ENCODE results near the gene TAF7L.

TAF7L gene

DNA sequence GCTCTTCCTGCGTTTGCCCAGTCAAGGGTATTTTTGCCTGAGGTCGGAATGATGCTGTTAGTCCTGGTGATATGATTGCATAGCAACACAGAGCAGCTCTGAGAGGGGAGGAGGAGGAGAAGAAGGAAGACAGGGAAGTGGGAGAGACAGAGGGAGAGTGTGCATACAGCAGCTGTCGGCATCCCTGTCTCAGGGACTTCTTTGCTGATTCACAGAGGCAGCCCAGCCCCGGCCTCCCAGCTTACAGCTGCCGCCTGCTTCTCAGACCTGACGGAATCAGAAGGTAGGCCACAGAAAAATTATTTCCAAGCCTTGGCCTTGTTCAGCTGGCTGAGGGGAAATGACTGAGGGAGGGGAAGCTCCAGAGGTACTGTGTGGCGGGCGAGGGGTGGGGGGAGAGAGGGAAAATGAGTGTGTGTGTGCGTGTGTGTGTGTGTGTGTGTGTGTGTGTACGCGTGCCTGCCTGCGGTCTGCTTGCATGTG is 71.2 kb downstream of the TAF7L start:
- DNase-seq = no peak

DNA sequence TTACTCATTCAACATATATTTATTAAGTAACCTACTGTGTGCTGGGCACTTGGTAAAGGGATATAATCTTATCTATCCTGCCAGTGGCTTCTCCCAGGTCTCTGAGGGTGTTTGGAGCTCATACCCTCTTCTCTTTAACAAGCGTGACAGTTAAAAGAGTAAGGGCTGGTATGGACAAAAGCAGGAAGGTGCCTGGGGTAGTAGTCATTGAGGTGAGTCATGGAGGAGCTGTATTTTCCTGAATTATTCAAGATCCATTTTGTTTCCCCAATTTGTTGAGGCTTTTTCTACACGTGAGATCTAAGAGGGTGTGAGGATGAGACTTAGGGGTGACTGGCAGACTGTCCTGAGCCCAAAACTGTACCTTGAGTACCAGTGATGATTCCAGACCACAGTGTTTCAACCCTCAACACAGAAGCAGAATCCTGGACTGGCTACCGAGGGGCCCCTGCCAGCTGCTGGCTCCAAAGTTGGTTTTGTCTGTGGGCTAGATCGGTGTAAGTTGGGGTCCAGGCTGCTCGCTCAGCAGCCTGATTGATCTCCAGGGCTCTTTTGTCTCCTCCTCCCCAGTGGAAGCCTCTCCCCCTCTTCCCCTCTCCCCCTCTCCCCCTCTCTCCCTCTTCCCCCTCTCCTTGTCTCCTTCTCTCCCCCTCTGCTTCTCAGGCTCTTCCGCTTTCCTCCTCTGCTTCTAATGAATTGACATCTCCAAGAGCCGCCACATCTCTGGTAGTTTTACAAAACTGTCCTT is 71.8 kb downstream of the TAF7L start, which contains the start of gene DRP2:
TSS of gene DRP2 (plus strand) at position 671 of the 748 bp plus-strand sequence. CDS start 11,862 bp downstream, outside the sequence.
- no peak for DNase-seq

All from stimulated activated naive CD4-positive, alpha-beta T cell treated with Interleukin-2 at 50 U/mL for 16 hours (primary cell).